EH (cell line): ENCODE measurements around the gene GALNT14.
"Not testable (repeated sequence)": the region's sequence is repeated elsewhere in the genome, so short reads cannot be mapped to it uniquely, and the experiment has no call there.

Source experiments
- DNase-seq: peaks from one replicate; pipeline ENCODE4 v3.0.0-alpha.2; 2015; ENCODE audit warnings: low read depth

Gene GALNT14, protein sequence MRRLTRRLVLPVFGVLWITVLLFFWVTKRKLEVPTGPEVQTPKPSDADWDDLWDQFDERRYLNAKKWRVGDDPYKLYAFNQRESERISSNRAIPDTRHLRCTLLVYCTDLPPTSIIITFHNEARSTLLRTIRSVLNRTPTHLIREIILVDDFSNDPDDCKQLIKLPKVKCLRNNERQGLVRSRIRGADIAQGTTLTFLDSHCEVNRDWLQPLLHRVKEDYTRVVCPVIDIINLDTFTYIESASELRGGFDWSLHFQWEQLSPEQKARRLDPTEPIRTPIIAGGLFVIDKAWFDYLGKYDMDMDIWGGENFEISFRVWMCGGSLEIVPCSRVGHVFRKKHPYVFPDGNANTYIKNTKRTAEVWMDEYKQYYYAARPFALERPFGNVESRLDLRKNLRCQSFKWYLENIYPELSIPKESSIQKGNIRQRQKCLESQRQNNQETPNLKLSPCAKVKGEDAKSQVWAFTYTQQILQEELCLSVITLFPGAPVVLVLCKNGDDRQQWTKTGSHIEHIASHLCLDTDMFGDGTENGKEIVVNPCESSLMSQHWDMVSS

DNA sequence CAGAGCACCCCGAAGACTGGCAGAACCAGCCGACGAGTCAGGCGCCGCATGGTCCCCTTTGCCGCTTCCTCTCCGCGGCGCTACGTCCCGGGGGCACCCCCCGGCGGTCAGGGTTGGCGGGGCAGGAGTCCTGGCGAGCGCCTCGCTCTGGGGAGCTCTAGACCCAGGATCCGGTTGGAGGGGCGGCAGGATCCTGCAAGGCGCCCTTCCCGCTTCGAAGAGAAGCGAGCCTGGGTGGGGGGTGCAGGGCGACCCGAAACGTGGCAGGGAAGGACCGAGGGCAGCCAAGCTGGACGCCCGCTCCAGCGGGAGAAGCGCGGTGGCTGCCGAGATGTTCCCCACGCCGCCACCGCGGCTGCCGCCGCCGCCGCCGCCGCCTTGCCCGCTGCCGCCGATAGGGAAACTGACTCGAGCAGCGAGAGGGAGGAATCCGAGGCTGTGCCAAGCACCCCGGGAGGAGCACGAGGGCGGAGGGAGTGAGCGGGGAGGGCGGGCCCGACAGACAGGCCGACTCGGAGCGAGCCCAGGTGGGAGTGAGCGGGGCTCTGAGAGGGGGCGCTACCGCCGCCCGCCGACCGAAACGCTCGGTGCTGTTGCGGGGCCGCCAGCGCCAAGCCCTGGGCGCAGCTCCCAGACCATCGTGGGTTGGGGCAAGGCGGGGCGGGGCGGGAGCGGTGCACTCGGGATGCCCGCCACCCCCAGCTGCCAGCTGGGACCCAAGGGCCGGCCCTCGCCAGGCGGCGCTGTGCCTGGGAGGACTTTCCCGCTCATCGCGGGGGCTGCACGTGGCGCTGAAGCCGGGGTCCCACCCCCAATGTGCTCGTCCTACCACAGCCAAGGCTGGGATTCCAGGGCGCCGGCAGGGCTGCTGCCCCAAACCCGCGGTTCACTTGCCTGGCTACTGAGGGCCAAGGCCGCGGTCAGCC, at the start of gene GALNT14:
Gene GALNT14 (minus strand): TSS at position 404 of the 926 bp plus-strand sequence. CDS start 354 bp downstream, at position 50.
- peak; percentile 51 for DNase-seq

DNA sequence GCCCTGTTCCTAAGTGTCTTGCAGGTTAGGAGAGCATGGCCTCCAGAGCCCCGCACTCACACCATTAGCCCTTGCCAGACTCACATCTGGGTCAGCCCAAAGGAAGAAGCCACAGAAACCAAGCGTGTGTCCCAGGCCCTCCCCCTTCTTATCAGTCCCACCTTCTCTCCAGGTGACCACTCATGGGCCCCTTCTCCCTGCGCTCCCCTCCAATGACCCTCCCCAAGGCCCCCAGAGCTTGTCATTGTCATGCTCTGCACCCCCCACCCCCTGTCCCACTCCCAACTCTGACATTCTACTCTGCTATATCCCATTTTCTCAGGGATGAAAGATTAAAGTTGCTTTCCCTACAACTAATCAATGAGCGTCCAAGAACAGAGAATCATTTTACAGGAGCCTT, 48.9 kb upstream of the GALNT14 start:
- DNase-seq: no peak

DNA sequence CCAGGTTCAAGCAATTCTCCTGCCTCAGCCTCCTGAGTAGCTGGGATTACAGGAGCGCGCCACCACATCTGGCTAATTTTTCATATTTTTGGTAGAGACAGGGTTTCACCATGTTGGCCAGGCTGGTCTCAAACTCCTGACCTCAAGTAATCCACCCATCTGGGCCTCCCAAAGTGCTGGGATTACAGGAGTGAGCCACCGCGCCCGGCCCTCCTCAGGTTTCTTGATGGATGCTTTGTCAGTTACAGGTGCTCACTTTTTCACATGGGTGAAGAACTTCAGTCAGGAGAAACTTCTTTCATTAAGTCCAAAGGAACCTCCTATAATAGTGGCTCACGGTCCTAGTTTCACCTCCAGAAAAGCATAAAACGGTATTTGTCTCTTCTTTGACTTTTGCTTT, 45.7 kb upstream of the GALNT14 start:
- not testable (repeated sequence) for DNase-seq

DNA sequence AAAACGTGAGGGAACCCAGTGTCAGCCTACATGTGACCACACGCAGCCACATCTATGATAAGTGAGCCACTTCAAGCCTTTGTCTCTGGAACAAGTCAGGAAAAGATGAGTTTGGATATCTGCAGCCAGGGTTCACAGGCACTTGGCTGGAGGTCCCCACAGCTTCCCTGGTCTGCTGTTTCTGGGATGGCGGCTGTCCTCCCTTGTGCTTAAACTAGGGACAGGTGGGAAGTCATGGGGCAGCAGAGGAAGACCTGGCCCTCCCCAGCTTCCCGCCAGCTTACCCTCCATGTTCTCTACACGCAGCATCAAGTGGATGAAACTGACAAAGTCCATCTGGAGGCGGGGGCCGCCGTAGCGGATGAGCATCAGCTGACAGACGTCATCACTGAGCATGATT, 38.5 kb upstream of the GALNT14 start:
- DNase-seq: no peak

DNA sequence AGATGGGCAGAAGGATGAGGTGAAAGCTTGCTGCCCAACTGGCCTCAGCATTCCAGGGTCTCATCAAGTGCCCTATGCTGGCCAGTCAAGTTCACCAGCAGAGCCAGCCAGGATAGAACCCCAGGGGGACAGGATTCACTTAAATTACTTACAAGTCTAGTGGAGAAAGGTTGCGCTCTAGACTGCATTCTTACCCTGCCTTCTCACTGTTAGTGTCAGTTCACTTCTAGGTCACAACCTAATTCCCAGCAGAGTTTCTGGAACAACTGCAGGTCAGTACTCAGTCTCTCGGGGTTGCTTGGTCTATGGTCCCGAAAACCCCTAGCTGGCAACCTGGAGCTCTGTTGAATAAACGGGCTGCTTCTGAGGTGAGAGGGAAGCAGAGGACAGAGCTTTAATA, 32.9 kb upstream of the GALNT14 start:
- no peak for DNase-seq

DNA sequence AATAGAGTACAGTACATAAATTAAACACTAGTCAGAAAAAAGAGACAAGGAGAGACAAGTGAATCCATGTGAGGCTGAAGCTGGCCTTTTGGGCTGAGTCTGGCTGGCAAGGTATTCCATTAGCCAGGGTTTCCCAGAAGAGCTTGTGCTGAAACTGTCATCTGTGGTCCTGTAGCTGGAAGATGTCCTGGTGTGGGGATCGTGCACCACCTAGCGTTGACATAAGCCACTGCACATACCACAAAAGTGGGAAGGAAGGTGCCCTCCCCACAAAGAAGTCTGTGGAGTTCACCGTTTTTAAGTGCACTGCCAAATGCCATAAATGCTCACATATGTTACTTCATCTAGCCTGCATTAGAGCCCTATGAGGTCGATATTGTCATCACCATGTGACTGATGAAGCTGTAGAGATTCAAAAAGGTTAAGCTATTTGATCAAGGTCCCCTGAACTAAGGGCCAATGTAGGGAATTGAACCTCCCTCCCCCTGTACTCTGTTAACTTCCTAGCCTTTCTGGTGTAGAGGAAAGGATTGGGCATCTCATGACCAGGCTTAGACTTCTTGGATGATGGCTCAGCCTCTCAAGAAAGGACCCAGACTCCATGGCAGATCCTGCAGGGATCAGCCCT, 31.9 kb upstream of the GALNT14 start:
- DNase-seq: peak; percentile 72

DNA sequence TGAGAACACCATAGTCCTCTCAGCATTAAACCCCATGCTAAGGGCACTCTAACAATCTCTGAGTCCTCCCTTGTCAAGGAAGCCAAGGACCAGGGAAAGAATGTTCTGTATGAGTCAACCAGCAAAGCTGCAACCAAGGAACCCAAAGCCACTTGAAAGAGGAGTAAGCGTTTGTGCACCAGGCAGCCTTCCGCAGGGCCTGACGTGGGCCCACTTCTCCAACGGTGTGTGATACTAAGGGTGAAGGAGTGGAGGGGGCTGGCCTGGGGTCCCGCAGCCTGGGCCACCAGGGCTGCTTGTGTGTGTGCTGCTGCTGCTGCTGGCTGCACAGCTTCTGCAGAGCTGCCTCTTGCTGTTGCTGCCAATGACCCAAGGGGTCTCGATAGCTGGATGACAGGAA, 30.1 kb upstream of the GALNT14 start:
- DNase-seq: peak; percentile 16

DNA sequence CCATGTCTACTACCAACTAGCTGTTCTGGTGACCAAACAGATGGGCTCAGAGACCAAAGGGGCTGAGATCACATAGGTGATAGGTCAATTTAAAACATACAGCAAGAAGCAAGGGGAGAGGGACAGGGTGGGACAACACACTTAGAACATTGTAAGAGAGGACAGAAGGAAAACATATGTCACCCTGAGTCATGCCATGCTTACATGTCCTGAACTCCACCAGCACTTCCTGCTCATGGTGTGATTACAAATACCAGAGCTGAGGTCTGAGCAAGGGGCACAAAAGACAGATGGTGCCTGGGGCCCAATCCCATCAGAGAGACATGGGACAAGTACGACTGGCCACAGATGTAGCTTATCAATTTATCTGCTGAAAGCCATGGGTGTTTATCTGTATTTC, 28.7 kb upstream of the GALNT14 start:
- DNase-seq: peak; percentile 6

DNA sequence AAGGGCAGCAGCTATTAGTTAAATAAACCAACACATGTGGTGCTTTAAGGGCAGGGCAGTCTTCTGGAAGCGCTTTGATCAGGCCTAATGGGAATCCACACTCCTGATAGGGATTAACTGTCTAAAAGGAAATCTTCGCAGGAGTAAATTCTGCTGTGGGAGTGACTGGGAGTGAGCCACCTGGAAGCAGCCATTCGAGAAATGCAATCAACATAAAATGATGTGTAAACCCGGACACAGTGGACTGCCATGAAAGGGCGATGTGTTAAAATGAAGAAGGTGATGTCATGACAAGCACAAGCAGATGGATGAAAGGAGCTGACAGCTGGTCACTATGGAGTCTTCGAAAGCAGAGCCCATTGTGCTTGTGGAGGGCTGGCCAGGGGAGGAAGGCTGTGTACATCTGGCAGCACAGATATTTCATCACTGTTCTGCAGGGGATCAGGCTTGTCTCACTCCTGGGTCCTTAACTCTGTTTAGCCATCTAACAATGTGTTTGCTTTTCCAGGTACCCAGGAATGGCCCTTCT, 24.8 kb upstream of the GALNT14 start:
- no peak for DNase-seq

DNA sequence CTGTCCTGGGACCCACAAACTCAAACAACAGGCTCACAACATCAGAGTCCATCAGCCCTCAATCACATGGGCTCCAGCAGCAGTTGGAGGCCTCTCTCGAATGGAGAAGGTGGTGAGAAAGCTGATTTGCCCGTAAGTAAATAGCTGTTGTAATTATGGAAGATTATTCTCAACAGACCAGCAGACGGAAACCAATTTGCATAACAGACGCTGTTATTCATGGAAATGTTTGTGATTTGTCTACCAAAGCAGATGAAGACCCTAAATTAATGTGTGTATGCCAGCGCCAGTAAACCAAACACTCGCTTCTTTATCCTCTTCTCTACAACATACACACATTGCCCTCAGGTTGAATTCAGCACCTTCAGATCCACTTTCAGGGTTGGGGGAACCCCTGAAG, 23.4 kb upstream of the GALNT14 start:
- DNase-seq: no peak

DNA sequence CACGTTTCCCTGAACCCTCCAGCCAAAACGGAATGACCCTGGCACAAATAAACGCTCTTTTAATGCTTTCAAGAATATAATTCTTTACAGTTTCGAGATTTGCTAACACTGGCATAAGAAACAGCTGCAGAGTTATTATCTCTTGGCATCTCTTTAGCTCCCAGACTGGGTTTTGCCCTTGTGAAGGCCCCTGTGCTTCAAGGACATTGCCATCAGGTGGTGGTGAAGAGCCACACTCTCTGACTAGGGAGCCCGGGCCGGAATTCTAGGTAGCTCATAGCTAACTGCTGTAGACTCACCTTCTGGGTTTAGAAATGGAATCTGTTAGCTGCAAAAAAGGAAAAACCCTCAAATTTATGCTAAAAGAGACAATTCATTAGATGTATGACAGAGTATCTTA, 13.3 kb upstream of the GALNT14 start:
- DNase-seq: peak; percentile 3

DNA sequence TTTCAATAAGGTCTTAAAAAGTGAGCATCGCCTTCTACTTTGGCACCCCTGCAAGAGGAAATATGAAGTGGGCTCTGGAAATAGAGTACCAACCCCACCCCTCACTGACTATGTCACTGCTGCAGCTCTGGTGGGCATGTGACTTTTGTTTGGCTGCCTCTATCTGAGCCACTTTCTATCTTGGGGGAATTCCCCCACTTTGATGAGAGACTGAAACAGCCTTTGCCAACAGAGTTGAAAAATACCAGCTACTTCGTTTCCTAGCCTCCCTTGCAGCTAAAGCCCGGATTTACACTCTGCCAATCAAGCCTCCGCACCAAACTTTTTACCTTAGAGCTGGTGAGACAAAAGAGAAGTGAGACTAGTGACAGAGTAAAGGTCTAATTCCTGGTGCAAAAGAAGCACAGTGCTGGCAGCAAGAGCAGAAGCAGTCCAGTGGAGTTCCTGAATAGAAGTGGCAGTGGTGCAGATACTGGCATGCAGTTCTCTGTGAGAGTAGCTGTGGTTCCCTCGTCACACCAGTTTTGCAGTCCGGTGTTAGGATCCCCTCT, 12.0 kb upstream of the GALNT14 start:
- no peak for DNase-seq

DNA sequence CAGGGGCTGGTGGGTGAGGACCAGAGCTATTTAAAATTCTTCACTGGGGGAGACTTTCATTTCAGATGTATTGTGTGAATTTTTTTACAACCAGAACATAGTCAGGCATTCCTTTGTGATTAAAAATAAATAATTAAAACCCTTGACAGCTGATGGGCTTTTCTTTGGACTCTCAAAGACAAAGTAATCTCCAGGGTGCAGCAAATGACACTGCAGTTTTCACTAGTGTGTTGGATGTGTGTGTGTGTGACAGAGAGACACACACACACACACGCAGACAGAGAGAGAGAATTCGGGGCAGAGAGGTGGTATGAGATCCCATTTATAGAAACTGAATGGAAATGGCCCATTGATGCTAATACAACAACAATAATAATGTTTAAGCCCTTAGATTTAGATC, 10.3 kb upstream of the GALNT14 start:
- no peak for DNase-seq

DNA sequence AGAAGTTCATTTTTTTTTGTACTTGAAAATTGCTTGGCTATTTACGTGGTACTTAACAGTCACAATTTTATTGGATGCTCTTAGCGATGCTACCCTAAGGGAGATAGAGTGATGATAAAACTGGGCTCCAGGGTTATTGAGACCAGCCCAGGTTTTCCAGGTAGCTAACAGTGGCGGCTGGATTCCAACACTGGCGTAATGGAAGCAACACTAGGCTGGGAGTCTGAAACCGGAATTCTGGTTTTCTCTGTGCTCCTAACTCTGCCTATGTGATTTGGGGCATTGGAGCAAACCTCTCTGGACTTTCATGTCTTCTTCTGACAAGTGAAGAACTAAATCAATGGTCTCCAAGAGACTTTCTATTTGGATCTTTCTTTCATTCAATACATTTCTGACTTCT, 9.4 kb upstream of the GALNT14 start:
- DNase-seq: no peak

DNA sequence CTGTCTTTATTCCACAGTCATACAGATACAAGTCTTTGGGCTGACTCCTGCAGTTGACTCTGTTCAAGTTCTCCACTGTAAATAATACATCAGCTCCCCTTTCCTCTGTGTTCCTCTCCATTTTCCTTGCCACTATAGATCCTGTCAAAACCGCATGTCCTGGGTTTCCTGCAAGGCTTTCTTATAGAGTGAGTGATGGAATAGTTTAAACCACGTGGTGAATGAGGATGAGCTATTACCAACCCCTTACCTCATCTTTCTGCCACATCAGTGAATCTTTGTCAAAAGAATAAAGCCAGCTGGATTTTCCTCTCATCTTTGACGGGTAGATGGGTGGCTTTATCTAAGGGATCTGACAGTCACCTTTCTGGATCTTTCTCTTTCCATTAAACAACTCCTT, 3.9 kb upstream of the GALNT14 start:
- DNase-seq: no peak

DNA sequence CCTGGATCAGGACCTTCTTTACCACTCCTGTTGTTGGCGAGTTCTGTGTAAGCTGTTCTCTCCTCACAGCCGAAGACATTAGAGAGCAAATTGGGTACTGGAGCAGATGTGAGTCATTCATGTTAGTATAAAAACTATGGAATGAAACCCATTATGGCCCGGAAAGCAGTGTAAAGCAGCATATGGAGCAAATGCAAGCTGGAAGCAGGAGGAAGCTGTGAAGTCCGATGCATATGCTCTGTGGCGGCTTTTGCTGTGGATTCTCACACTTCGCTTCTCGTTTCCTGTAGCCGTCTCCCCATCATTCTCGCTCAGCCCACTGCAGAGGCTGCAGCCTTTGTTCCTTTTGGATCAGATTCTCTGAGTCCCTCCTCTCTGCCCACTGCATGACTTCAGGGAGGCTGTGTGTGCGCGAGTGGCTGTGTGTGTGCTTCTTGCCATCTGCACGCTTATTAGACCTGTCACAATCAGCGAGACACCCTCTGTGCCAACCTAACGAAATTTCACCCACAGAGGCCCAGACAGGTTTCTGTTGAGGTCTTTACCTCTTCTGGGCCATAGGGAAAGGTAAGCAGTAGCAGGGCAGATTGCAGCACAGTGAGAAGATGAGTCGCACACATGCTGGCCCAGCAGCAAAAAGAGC, 3.3 kb upstream of the GALNT14 start:
- DNase-seq: no peak

DNA sequence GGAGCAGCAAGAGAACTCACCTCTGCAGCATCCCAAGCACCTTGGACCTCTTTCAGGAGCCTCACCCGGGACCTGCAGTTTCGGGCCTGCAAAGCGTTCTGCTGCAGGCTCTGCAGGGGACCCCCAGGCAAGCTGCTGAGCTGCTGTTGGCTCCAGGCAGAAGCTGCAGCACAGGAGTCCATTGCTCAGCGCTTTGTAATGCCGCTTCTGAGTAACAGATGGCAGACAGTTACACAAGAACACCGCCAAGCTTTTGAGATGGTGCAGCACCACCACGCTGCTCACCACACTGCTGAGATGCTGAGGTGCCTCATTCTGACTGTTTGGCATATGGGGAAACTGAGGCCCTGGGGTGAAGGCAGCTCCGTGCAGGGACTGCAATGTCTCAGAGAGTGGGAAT, 1.9 kb upstream of the GALNT14 start:
- peak; percentile 10 for DNase-seq

DNA sequence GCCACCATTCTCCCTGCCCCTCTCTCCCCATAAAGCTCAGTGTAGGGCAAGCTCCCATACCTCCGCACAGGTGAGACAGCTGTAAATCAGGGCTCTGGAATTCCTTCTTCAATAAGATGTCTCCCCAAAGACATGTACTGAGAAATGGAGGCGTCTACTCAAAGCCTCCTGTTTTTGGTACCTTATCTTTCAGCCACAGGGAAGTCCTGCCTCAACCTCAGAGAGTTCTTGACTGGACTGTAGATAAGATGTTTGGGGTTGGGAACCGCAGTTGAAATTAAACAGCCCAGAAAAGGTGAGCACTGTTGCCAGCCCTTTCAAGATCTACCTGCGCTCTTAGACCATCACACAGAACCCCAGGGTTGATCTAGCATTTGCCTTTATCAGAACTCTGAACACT, 1.4 kb upstream of the GALNT14 start:
- DNase-seq: no peak

DNA sequence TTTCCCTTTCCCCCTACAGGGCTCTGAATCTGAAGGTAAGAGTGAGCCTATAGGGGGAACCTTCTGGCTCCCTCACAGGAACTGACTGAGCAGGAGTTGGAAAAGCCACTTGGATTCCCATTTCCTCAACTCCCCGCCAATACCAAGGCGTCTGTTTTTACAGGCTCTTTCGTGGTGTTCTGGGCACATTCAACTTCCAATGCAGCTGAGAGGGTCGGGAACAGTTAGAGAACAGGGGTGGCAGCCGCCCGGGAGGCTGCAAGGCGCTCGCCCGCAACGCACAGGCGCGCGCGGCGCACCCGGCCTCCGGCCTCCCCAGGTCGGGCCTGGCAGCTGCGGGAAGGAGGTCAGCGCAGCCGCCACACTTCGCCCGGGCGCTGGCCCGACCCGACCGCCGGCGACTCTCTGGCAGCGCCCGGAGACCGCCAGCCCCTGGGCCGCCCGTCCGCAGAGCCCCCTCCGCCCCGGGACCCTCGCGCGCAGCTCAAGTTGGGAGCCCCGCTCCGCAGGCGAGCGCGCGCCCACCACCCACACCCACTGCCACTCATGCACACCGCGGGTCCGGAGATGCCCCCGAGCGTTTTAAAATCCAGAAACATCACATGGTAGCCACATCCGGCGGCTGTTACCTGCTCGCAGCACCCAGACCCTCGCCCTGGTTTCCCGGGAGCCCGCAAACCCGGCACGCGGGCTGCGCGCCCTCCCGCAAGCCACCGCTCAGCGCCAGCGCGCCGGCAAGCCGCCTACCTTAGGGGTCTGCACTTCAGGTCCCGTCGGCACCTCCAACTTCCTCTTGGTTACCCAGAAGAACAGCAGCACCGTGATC, 816 bp downstream of the GALNT14 start:
- peak; percentile 4 for DNase-seq

DNA sequence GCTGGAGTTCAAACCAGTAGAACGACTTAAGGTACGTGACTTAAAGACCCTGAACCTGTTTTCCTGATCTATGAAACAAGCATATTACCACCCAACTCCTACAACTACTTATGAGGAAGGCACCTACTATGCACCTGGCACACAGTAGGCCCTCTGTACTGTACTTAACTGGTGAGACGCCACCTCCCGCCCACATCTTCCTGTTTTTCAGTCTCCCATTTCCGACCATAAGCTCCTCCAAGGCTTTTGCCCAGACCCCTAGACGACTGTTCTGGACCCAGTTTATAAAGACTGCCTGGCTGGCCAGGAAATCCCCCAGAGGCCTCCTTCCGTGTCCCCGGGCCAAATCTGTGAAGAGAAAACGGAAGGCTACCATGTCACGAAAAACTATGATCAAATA, 1.5 kb downstream of the GALNT14 start:
- DNase-seq: no peak
